Omental fat pad (tissue), 4 donors: Measurements from ENCODE around the gene PADI6. TPM values are rescaled to one million over a fixed set of nuclear protein-coding genes. Genes with fewer than 3 reads are reported as not detected.

Experiments
- ATAC-seq: fragments of 150-250 bp; one replicate; pipeline ENCODE4 v1.9.1; 2016; ENCODE audit warnings: mild to moderate bottlenecking, moderate library complexity; ENCODE audit not compliant: low FRiP score
- DNase-seq: peaks from one replicate; pipeline ENCODE4 v3.0.0-alpha.2; 2019; ENCODE audit warnings: low spot score
- total RNA-seq, 4 donors: library from RNA; depleted of rRNA; stranded (reverse); fragments of >200 nt; gene quantifications; one replicate each; pipeline ENCODE4 v1.1.0, GENCODE V29; 2016
- TF ChIP-seq, protein P1 (sequence below), 3 donors: fragments of 450-650 bp; IDR thresholded peaks; one replicate each; pipeline ENCODE4 v1.5.1; 2016 to 2017; ENCODE audit warnings: antibody characterized with exemption in 3 of 3, mild to moderate bottlenecking in 3 of 3, moderate library complexity in 2 of 3

Gene PADI6
- total RNA-seq, 4 donors from 2014 or later = not detected

DNA sequence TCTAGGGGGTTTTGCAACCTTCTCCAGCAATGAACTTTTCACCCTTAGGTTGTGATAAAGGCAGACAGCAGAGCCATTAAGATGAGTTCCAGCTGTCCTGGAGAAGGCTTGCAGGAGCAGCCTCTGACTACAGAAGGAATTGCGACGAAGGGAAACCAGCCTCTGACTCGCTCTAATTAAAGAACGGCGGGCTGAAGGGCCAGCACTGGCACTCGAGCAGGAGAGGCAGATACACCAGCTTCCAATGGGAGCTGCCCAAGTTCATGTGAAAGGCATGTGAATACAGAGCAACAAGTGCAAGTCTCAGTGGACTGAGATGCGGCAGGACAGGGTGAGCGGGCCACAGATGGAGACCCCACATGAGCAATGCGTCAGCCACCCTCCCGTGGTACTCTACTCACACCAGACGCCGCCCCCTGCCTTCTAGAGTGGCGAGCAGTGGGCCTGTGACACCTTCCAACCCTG, 51.8 kb downstream of the PADI6 start:
- TF ChIP-seq, protein P1, sequence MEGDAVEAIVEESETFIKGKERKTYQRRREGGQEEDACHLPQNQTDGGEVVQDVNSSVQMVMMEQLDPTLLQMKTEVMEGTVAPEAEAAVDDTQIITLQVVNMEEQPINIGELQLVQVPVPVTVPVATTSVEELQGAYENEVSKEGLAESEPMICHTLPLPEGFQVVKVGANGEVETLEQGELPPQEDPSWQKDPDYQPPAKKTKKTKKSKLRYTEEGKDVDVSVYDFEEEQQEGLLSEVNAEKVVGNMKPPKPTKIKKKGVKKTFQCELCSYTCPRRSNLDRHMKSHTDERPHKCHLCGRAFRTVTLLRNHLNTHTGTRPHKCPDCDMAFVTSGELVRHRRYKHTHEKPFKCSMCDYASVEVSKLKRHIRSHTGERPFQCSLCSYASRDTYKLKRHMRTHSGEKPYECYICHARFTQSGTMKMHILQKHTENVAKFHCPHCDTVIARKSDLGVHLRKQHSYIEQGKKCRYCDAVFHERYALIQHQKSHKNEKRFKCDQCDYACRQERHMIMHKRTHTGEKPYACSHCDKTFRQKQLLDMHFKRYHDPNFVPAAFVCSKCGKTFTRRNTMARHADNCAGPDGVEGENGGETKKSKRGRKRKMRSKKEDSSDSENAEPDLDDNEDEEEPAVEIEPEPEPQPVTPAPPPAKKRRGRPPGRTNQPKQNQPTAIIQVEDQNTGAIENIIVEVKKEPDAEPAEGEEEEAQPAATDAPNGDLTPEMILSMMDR (IDR thresholded peaks at IDR 0.05) = no peak
- DNase-seq (no peak), ATAC-seq (no peak)

DNA sequence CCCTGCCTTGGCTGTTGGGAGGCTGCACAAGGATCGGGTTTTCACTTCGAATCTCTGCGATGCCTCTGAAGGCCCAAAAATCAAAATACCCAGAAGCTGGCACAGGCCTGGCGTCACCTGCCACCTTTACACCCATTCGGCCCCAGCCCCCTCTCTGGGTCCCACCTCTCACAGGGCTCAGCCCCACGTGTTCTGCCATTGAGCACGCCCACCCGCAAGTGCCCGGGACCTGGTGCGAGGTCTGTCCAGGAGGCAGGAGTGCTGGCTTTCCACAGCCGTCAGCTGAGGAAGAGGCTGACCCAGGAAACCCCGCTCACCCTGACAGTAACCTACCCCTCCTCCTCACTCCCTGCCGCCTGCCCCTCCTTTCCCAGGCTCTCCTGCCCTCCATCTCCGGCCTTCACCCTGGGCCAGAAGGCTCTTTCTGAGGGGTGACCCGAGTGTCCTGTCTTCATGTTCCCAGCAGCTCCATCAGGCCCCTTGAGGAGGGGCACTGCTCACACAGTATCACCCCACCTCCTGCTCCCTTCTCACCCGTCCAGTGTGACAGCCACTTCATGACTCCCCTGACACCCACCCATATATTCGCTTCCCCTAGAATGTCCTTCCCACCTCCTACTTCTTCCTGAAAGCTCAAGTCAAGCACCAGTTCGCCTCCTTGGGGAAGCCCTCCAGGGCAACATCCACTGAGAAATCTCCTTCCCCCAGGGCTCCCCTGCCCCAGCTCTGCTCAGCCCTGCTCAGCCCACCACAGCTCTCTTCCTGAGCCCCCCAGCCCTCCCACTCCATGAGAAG, 54.0 kb downstream of the PADI6 start:
- ATAC-seq (no peak), DNase-seq (no peak)
- TF ChIP-seq, protein P1 (IDR thresholded peaks at IDR 0.05) = no peak

DNA sequence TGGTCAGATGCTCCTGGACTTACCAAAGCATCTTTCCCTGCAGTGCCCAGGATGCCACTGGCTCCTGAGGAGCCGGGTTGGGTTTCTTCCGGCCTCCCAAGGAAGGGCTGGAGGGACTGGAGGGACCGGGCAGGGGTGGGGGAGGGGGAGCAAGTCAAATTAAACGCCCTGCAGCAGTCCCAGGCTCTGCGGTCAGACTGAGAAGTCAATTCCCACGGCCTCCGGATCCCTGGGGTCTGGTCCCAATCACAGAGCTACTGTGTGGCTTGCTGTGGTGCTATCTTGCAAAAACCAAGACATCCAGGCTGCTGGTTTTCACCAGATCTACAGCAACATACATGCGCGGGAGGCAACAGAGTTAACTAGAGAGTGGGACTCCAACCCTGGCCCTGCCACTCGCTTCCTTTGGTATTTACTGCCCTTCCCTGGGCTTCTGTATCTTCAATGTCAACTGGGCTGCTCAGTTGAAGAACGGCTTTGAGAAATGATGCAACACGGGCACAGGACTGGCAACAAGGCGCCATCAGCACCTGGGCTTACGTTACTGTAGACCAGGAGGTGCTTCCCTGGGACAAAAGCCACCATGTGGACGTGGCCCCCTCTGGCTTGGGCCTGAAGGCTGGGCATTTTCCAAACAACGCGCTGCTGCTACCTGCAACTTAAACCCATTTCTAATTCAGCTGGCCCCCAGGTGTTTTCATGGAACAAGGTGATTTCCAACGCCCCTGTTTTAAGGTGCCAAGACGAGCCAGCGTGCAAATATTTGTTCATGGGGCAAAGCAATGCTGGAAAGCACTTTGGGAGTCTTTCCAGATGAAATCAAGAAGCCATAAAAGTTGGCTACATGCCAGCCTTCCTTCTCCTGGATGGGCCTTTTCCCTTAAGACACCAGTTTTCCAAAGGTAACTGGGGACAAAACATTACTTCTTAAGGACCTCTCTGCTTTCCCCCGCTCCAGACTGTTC, 56.0 kb downstream of the PADI6 start:
- ATAC-seq (no peak), DNase-seq (no peak)
- TF ChIP-seq, protein P1 (IDR thresholded peaks at IDR 0.05) = no peak

DNA sequence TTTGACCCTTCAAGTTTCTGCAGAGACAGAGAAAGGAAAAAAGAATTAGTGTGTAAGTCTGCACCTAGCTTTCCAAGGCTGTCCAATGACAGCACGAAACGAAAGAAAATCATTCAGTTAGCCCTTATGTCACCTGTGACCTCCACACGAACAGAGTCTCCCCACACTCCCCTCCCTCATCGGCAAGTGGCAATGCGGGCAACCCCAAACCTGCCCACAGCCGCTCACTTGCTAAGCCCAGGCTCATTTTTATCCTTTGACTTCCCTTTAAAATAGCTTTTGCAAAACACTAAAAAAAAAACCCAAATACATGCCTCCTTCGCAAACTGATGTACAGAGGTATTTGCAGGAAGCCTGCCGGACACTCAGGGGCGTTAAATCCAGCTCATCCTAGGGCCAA, 57.2 kb downstream of the PADI6 start:
- TF ChIP-seq, protein P1 (IDR thresholded peaks at IDR 0.05) = no peak
- DNase-seq = no peak
- ATAC-seq = no peak

DNA sequence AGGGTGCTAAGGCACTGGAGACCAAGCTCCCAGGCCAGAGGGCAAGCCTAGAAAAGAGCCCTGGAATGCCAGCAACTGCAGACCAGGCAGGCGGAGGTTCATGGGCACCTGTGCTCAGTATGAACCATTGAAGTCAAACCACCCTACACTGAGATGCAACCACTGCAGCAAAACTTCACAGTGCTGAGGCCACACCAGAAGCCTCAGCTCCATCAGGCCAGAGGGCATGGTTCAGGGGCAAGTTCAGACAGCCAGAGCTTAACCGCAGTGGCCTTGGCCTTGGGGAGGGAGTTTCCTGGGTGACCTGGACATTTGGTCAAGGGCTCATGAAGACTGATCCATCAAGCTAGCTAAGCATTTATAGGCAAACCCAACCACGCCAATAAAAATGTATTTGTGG, 60.4 kb downstream of the PADI6 start:
- ATAC-seq = no peak
- TF ChIP-seq, protein P1 (IDR thresholded peaks at IDR 0.05) = no peak

DNA sequence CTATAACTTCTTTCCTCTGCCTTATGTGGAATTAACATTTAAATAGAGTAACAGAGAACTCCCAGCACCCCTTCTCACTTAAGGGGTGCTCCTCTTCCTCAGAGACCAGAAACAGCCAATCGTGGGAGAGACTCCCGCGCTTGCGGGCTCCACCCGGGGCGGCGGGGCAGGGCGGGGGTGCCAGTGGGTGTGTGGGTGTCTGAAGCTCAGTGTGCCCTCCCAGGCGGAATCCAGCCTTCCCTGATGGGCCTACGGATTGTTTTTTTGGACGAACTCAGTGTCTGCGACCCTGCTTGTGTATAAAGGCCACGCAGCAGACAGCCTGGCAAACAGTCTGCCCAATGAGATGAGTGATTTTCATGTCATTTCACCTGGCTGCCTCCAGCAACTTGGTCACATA, 61.3 kb downstream of the PADI6 start:
- ATAC-seq = no peak
- no peak for DNase-seq
- TF ChIP-seq, protein P1 (IDR thresholded peaks at IDR 0.05) = no peak

More for the DNA sequence above, 60.4 kb downstream of the PADI6 start:
- no peak for DNase-seq
